HK-2 (cell line): Measurements from ENCODE around the gene HDAC6.
"Not testable (repeated sequence)": the region's sequence is repeated elsewhere in the genome, so short reads cannot be mapped to it uniquely, and the experiment has no call there.

Experiments used
- DNase-seq: peaks from one replicate; pipeline ENCODE4 v3.0.0-alpha.2; 2018; ENCODE audit not compliant: unreplicated experiment

HDAC6 gene

DNA sequence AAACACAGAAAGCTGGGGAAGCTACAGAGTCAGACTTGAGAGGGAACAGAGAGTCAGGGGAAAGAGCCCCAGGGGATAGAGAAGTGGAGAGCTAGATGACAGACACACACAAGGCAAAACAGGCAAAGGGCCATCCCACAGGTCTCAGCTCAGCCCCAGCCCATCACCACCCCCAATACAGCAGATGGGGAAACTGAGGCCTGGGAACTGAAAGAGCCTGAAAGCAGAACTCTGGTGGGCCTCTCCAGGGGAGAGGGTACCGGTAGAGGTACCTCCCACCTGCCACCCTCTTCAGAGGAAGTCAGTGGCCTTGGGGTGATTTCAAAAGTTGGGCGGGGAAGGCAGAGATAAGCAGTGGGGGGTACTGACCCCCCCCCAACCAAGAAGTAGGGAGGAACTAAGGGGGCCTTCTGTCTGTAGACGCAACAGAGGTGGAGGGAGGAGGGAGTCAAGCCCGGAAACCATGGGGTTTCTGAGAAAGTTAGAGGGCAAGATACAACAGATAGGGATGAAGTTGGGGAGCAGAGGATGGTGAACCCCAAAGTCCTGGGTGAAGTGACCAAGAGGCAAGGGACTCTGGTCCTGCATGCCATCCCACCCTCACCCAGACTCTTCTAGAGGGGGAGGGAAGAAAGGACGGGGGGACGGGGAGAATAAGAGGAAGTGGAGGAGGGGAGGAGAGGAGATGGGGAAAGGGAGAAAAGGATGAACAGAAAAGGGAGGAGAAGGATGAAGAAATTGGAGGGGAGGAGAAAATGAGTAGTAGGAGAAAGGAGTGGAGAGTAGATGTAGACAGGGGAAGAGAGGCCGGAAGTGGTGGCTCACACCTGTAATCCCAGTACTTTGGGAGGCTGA lies 12.3 kb upstream of the HDAC6 start:
- DNase-seq = no peak

DNA sequence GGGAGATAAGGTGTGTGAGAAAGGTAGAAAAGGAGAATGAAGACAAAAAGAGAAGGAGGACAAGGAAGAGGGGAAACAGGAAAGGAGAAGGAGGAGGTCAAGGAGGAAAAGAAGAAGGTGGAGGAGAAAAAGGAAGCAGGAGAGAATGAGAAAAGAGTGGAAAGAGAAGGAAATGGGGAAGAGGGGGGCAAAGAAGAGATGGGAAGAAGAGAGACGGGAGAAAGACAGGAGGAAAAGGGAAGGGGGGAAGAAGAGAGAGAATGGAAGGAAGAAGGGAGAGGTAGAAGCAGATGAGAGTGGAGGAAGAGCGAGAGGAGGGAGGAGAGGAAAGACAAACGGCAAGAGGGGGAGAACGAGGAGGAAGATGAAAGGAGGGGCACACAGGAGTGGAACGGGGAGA lies 11.4 kb upstream of the HDAC6 start:
- no peak for DNase-seq

DNA sequence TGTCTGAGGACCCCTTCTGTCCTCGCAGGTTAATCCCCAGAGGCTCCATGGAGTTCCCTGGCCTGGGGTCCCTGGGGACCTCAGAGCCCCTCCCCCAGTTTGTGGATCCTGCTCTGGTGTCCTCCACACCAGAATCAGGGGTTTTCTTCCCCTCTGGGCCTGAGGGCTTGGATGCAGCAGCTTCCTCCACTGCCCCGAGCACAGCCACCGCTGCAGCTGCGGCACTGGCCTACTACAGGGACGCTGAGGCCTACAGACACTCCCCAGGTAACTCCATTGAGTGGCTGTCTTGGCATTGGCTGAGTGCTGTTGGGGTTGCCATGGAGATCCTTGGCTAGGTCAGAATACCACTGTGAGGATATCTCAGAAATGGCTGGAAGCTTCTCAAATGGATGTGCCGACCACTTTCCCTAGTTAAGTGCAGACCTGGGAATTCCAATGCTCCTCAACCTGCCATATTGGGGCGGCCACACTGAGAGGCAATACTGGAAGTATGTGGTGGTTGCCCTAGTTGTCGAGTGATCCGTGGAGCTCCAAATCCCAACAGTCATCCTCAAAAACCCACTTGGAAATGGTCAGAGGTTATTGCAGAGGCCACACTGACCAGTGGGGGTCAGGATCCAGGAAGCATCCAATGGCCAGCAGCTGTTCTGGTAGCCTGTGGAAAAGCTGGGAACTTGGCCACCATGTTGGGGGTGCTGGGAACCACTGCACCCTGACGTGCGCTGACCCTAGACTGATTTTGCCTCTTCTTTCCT lies 10.6 kb upstream of the HDAC6 start:
- DNase-seq = no peak

DNA sequence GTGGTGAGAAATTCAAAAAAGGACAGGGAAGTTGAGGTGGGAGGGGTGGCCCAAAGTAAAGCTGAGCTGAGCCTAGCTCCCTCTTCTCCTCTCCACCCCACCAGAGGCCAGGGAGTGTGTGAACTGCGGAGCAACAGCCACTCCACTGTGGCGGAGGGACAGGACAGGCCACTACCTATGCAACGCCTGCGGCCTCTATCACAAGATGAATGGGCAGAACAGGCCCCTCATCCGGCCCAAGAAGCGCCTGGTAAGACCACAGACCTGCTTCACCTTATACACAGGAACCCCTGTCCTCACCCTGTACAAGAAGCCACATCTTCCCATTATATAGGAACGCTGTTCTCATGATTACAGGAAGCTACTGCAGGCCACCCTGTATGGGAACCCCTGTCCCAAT lies 9.6 kb upstream of the HDAC6 start:
- no peak for DNase-seq

DNA sequence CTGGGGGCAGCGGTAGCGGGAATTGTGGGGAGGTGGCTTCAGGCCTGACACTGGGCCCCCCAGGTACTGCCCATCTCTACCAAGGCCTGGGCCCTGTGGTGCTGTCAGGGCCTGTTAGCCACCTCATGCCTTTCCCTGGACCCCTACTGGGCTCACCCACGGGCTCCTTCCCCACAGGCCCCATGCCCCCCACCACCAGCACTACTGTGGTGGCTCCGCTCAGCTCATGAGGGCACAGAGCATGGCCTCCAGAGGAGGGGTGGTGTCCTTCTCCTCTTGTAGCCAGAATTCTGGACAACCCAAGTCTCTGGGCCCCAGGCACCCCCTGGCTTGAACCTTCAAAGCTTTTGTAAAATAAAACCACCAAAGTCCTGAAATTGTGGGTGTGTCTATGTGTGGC lies 7.9 kb upstream of the HDAC6 start:
- DNase-seq = no peak

DNA sequence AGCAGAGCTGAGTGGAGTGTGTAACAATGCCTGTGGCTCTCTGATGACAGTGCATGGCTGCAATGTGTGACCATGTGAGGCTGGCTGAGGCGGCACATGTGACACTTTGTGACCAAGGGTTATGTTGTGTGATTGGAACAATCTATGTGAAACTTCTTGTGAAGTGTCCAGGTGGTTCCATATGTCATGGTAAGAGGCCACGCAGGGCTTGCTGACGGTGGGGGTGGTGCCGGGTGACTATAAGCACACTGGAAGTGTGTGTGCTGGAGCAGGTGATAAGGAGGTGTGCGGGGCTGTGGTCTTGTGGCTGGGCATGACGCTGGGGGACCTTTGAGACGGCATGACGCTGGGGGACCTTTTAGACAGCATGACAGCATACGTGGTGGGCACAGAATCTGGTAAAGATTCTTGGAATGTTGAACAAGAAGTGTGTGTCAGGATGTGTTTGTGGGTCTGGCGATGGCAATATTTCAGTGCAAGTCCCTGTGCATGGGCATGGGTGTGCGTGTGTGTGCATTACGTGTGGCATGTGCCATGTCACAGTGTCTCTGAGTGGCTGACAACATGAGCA lies 7.4 kb upstream of the HDAC6 start:
- no peak for DNase-seq

DNA sequence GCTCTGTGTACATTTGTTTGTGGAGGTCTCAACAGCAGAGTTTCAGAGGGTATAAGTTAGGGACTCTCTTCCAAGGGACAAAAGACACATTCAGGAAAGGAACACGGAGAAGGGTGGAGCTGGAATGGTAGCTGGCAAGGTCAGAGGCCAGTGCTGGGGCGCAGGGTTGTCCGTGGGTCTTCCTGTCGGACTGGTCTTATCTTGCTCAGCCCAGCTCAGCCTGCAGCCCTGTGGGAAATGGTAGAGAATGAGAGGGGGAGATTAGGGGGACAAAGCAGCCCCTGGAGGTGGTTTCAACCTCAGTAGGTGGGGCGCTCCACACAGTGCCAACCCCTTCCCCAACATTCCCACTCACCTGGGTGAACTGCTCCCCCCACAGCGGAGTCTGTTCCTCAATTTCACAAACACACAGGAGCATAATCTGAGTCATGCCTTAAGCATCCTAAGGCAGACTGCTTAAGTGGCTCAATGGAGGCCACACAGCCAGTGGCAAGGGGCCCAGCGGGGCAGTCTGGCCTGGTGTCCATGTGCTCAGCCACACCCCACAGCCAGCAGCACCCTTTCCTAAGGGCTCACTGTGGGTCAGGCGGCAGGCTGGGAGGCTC lies 6.9 kb upstream of the HDAC6 start:
- DNase-seq = peak; percentile 65

DNA sequence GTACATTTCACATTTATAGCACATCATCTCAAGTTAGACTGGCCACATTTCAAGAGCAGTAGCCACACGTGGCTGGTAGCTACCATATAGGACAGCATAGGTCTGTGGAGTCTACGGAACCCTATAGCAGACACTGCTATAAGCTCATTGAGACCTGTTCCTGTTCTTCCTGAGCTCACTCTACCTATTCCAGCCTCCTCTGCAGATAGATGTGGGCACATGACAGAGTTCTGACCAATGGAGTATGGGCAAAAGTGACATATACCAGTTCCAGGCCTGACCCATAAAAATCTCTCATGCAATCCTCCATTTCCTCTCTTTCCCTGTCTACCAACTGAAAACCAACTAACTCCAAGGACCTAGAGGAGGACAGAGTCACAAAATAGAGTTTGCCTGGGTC lies 3.5 kb upstream of the HDAC6 start:
- no peak for DNase-seq

DNA sequence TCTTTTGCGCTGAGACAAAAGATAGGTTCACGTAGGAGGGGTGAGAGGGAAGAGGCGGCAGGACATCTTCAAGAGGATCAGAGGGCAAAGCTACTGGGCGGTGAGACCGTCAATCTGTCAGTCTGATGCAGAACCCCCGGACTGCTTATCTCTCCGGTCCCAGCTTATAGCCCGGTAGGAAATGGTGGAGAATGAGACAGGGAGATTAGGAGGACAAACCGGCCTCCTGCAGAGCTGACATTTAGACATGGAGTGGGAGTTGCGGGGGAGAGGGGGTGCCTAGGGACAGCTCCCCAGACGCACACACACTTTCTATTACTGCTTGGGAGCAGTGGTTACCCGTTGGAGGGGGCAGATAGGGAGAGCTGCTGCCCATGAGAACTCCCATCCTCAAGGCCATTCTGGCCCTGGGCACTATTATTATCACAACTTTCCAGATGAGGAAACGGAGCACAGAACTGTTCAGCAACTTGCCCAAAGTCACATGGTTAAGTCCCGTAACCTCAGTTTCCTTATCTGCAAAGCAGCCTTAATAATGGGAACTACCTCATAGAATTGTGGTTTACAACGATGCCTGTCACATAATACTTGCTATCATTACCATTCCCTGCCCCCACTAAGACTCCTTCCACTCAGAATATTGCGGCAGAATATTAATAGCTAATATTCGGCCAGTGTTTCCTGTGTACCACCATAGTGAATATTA lies 1.1 kb upstream of the HDAC6 start:
- DNase-seq = no peak

DNA sequence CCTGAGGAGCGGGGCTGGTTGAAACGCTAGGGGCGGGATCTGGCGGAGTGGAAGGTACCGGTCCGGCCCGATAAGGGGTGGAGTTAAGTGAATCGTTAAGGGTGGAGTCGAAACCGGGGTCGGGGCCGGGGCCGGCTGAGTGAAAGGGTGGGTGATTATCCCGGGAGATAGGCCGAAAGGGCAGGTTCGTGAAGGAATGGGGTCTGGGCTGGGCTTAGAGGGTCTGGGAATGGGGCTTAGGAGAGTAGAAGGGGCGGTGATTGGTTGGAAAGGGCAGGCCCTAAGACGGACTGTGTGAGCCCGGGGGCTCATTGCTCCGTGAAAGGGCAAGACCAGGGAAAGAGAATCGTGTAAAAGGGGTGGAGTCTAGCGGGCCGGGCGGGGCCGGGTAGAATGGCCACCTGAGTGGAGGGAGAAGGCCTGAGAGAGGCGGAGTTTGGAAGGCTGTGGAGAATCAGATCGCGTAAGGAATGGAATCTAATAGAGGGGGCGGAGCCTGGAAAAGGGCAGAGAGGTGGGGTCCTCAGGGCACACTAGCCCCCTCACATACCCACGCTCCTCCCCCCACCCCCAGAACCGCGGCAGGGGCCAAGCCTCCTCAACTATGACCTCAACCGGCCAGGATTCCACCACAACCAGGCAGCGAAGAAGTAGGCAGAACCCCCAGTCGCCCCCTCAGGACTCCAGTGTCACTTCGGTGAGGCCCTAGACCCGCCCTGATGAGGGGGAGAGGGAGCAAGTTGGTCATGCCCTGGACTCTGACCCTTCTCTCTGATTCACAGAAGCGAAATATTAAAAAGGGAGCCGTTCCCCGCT lies 430 bp downstream of the HDAC6 start:
- peak; percentile 82 for DNase-seq

DNA sequence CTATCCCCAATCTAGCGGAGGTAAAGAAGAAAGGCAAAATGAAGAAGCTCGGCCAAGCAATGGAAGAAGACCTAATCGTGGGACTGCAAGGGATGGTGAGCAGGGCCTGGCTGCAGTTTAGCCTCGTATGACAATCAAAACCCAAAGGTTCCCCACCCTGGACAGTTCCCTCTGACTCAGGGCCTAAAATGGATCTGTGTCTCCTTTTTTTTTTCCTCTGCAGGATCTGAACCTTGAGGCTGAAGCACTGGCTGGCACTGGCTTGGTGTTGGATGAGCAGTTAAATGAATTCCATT lies 986 bp downstream of the HDAC6 start:
- no peak for DNase-seq

DNA sequence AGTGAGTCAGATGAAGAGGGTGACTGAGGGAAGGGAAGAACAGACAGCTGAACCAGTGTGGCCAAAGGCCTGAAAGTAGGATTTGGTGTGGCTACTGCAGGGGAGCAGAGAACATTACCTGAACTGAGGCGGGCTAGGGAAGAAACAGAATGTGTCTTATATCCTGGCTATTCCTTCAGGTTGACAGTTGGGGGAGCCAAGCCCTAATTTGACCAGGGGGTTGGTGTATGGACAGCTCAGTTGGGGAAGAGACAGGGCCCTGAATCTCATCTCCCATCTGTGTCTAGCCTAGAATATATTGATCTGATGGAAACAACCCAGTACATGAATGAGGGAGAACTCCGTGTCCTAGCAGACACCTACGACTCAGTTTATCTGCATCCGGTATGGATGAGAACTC lies 4.2 kb downstream of the HDAC6 start:
- no peak for DNase-seq

DNA sequence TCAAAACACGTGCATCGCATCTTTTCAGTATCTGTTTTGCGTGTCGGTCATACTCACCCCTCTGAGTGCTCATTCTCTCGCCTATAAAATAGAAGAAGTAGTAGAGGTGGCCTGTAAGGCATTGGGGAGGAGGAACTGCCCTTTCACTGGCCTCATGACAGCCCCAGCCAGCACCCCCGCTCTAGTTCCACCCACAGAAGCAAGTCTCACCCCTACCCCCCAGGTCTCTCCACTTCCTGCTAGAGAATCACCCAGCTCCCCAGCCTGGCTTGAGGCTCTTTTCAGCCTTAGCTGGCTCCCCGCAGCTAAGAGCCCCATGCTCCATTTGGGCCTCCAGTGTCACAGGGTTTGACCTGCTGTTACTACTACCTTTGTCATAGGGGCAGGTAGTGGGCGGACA lies 11.8 kb downstream of the HDAC6 start:
- DNase-seq = no peak

DNA sequence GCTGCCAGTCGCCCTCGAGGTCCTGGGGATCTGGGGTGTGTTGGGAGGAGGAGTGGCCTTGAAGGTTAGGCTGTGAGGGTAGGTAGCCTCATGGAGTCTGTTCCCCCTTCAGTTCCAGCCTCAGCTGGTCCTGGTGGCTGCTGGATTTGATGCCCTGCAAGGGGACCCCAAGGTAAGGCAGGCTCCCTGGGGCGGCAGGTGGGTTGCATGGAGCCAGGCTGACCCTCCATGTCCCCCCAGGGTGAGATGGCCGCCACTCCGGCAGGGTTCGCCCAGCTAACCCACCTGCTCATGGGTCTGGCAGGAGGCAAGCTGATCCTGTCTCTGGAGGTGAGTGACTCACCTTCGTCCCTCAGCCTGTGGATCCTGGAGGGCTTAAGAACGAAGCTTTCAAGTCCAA lies 12.9 kb downstream of the HDAC6 start:
- DNase-seq = no peak

DNA sequence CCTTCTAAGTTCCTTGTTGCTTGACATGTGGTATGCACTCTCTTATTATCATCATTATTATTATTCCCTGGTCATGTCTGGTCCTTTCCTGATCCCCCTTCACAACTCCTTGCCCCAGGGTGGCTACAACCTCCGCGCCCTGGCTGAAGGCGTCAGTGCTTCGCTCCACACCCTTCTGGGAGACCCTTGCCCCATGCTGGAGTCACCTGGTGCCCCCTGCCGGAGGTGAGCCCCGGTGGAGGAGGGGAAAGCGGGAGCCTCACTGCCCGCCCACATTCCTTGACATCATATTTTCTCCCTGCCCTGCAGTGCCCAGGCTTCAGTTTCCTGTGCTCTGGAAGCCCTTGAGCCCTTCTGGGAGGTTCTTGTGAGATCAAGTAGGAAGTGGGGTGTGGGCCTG lies 13.4 kb downstream of the HDAC6 start:
- DNase-seq = no peak

DNA sequence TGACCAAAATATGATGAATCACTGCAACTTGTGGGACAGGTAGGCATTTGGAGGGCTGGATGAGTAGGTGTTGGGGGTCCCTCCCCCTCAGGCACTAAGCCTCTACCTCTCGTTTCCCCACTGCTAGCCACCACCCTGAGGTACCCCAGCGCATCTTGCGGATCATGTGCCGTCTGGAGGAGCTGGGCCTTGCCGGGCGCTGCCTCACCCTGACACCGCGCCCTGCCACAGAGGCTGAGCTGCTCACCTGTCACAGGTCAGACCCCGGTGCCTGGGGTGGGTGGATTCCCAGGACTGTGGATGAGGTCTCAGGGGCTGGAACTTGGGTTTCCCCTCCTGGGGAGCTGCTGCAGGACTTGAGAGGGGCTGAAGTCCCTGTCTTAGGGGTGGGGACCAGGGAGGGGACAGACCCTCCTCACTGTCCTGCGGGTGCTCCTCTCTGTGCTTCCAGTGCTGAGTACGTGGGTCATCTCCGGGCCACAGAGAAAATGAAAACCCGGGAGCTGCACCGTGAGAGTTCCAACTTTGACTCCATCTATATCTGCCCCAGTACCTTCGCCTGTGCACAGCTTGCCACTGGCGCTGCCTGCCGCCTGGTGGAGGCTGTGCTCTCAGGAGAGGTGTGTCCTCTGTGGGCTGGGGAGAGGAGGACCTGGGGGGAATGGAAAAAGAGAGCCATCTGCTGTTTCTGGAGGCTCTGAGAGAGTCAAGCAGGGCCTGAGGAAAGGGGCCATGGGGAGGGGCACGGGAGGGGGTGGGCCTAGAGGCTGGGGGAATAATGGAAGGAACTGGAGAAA lies 14.3 kb downstream of the HDAC6 start:
- DNase-seq = no peak

DNA sequence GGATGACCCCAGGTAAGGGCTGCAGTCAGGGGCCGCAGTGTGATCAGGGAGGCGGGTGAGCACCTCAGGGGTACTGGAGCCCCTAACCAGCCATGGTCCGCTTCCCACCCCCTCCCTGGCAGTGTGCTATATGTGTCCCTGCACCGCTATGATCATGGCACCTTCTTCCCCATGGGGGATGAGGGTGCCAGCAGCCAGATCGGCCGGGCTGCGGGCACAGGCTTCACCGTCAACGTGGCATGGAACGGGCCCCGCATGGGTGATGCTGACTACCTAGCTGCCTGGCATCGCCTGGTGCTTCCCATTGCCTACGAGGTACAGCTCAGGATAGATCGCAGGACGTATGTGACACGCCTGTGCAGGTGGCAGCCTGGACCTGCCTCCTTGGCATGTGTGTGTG lies 16.2 kb downstream of the HDAC6 start:
- DNase-seq = no peak

DNA sequence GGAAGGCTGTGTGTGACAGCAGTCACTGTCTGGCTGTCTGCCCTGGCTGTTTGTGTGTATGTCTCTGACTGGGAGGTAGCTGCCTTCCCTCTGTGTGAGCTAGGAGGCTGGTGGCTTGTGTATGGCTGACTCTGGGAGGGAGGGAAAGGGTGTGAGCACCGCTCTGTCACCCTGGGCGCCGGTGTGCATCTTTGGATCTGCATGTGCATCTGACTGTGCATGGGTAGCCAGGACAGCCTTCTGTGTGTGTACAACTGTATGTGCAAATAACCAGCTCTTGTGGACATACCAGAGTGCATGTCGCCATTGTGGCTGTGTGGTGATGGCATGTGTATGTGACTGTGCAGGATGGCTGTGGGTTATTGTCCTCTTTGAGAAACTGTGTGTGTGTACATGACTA lies 17.0 kb downstream of the HDAC6 start:
- no peak for DNase-seq

DNA sequence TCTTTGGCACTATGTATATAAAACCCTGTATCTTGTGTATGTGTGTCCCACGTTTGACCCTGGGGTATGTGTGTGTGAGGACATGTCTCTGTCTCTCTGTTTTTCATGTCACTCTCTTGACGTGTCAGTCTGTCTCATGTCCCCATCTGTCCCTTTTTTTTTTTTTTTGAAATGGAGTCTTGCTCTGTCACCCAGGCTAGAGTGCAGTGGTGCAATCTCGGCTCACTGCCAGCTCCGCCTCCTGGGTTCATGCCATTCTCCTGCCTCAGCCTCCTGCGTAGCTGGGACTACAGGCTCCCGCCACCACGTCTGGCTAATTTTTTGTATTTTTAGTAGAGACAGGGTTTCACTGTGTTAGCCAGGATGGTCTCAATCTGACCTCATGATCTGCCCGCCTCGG lies 17.5 kb downstream of the HDAC6 start:
- DNase-seq = not testable (repeated sequence)

DNA sequence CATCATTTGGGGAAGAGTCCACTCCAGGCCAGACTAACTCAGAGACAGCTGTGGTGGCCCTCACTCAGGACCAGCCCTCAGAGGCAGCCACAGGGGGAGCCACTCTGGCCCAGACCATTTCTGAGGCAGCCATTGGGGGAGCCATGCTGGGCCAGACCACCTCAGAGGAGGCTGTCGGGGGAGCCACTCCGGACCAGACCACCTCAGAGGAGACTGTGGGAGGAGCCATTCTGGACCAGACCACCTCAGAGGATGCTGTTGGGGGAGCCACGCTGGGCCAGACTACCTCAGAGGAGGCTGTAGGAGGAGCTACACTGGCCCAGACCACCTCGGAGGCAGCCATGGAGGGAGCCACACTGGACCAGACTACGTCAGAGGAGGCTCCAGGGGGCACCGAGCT lies 21.2 kb downstream of the HDAC6 start:
- no peak for DNase-seq

DNA sequence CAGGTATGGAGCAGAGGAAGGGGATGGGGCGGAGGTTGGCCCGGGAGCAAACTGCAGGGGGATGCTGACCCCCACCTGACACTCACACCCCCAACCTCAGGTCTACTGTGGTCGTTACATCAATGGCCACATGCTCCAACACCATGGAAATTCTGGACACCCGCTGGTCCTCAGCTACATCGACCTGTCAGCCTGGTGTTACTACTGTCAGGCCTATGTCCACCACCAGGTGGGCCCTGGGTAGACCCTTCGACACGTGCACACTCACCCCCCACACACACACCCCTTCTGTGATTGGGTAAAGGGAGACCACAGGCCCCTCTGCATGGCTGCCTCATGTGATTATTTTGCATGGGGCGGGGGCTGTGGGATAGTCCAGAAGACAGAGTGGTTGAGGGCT lies 22.2 kb downstream of the HDAC6 start:
- no peak for DNase-seq
